ENCODE data around the gene PTBP2. TPM values are rescaled to one million over a fixed set of nuclear protein-coding genes. Genes with fewer than 3 reads are reported as not detected.

The PTBP2 gene
- total RNA-seq, 1 donor from 2014 or later: 24.0 TPM

- no peak for DNase-seq (ENCODE audit: low spot score)
Observed at GRCh38 chr1:96820671-96821070, 99.1 kb downstream of the PTBP2 start.

GRCh38 chr1:96825231-96825630, 103.6 kb downstream of the PTBP2 start:
- no peak for DNase-seq (ENCODE audit: low spot score)

- no peak for DNase-seq (ENCODE audit: low spot score)
Observed at GRCh38 chr1:96825950-96826576, 104.5 kb downstream of the PTBP2 start.

- no peak for DNase-seq (ENCODE audit: low spot score)
Observed at GRCh38 chr1:96833376-96833775, 111.8 kb downstream of the PTBP2 start.

GRCh38 chr1:96834986-96835385, 113.4 kb downstream of the PTBP2 start:
- no peak for DNase-seq (ENCODE audit: low spot score)

- no peak for DNase-seq (ENCODE audit: low spot score)
Observed at GRCh38 chr1:96837057-96837780, 115.6 kb downstream of the PTBP2 start.

GRCh38 chr1:96837781-96838216, 116.2 kb downstream of the PTBP2 start:
- DNase-seq (ENCODE audit: low spot score): no peak

GRCh38 chr1:96840396-96840795, 118.8 kb downstream of the PTBP2 start:
- no peak for DNase-seq (ENCODE audit: low spot score)

- no peak for DNase-seq (ENCODE audit: low spot score)
Observed at GRCh38 chr1:96842215-96842614, 120.6 kb downstream of the PTBP2 start.

- no peak for DNase-seq (ENCODE audit: low spot score)
Observed at GRCh38 chr1:96843196-96843595, 121.6 kb downstream of the PTBP2 start.

- DNase-seq (ENCODE audit: low spot score): no peak
Observed at GRCh38 chr1:96843601-96844000, 122.0 kb downstream of the PTBP2 start.

- DNase-seq (ENCODE audit: low spot score): no peak
Observed at GRCh38 chr1:96845464-96845863, 123.9 kb downstream of the PTBP2 start.

- no peak for DNase-seq (ENCODE audit: low spot score)
Observed at GRCh38 chr1:96861836-96862235, 140.3 kb downstream of the PTBP2 start.

GRCh38 chr1:96863449-96863848, 141.9 kb downstream of the PTBP2 start:
- DNase-seq (ENCODE audit: low spot score): no peak
